Measurements from ENCODE around the gene CMBL.
"Not testable (repeated sequence)": the region's sequence is repeated elsewhere in the genome, so short reads cannot be mapped to it uniquely, and the experiment has no call there.

Gene CMBL

GRCh38 chr5:10310066-10310779 lies 2.5 kb upstream of the CMBL start:
- no peak for DNase-seq

- no peak for DNase-seq
Measured at GRCh38 chr5:10308844-10309243, 1.1 kb upstream of the CMBL start.

GRCh38 chr5:10306806-10307205 lies 896 bp downstream of the CMBL start:
- DNase-seq, result no peak

GRCh38 chr5:10306114-10306513 lies 1.6 kb downstream of the CMBL start:
- no peak for DNase-seq

GRCh38 chr5:10304932-10305331 lies 2.8 kb downstream of the CMBL start:
- no peak for DNase-seq

GRCh38 chr5:10303699-10304170 lies 4.0 kb downstream of the CMBL start:
- DNase-seq, result no peak

GRCh38 chr5:10303201-10303600 lies 4.5 kb downstream of the CMBL start:
- no peak for DNase-seq

- no peak for DNase-seq
Measured at GRCh38 chr5:10301842-10302610, 5.7 kb downstream of the CMBL start.

- DNase-seq, result no peak
Measured at GRCh38 chr5:10301266-10301665, 6.4 kb downstream of the CMBL start.

- DNase-seq, result no peak
Measured at GRCh38 chr5:10300246-10300645, 7.5 kb downstream of the CMBL start.

- DNase-seq, result no peak
Measured at GRCh38 chr5:10297646-10298204, 10.0 kb downstream of the CMBL start.

- no peak for DNase-seq
Measured at GRCh38 chr5:10295619-10296326, 11.9 kb downstream of the CMBL start.

GRCh38 chr5:10293907-10294662 lies 13.6 kb downstream of the CMBL start:
- no peak for DNase-seq

- DNase-seq, result no peak
Measured at GRCh38 chr5:10291692-10292339, 15.9 kb downstream of the CMBL start.

- DNase-seq, result no peak
Measured at GRCh38 chr5:10290438-10290837, 17.3 kb downstream of the CMBL start.

GRCh38 chr5:10289991-10290390 lies 17.7 kb downstream of the CMBL start:
- DNase-seq, result no peak

- DNase-seq, result no peak
Measured at GRCh38 chr5:10289353-10289752, 18.3 kb downstream of the CMBL start.

- peak; percentile 14 for DNase-seq
Measured at GRCh38 chr5:10288592-10289219, 19.0 kb downstream of the CMBL start.

- no peak for DNase-seq
Measured at GRCh38 chr5:10286862-10287227, 20.9 kb downstream of the CMBL start.

GRCh38 chr5:10286162-10286861 lies 21.4 kb downstream of the CMBL start:
- no peak for DNase-seq

GRCh38 chr5:10285362-10285761 lies 22.3 kb downstream of the CMBL start:
- DNase-seq, result not testable (repeated sequence)

All from CD4-positive, alpha-beta T cell treated with Interleukin-10 for 1 hour (primary cell).